Measurements from ENCODE around the gene PPP6R2.

DNA sequence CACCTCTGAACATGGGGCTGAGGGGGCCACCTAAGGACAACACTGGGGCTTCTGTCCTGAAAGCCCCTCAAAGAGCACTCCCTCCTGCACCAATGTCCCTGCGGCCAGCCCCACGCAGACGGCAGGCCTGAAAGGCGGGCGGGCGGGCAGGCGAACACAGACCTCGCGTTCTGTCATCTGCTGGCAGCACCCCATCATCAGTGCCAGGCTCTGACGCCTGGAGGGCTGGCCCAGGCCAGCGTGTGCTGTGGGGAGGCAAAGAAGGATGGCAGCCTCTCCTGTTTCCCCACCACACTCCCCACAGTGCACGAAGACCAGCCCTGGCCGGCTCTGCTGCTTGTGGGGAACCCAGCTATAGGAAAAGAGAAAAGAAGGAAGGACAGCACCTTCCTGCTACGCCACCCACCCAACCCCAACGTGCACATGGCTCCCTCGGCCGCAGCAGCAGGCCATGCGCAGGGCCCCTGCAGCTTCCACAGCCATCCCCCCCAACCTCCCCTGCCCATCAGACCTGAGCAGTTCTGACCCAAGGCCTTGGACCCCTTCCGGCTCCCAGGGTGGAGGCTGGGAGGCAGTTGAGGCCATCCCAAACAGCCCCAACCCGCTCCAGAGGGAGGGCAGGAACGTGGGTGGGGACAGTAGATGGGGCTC, 128.2 kb downstream of the PPP6R2 start:
- TF ChIP-seq, protein P1, sequence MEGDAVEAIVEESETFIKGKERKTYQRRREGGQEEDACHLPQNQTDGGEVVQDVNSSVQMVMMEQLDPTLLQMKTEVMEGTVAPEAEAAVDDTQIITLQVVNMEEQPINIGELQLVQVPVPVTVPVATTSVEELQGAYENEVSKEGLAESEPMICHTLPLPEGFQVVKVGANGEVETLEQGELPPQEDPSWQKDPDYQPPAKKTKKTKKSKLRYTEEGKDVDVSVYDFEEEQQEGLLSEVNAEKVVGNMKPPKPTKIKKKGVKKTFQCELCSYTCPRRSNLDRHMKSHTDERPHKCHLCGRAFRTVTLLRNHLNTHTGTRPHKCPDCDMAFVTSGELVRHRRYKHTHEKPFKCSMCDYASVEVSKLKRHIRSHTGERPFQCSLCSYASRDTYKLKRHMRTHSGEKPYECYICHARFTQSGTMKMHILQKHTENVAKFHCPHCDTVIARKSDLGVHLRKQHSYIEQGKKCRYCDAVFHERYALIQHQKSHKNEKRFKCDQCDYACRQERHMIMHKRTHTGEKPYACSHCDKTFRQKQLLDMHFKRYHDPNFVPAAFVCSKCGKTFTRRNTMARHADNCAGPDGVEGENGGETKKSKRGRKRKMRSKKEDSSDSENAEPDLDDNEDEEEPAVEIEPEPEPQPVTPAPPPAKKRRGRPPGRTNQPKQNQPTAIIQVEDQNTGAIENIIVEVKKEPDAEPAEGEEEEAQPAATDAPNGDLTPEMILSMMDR (IDR thresholded peaks at IDR 0.05): no peak
- no peak for TF ChIP-seq GTF2I (CRISPR knock-in tag; conservative IDR thresholded peaks at IDR 0.05)
- TF ChIP-seq, protein P2, sequence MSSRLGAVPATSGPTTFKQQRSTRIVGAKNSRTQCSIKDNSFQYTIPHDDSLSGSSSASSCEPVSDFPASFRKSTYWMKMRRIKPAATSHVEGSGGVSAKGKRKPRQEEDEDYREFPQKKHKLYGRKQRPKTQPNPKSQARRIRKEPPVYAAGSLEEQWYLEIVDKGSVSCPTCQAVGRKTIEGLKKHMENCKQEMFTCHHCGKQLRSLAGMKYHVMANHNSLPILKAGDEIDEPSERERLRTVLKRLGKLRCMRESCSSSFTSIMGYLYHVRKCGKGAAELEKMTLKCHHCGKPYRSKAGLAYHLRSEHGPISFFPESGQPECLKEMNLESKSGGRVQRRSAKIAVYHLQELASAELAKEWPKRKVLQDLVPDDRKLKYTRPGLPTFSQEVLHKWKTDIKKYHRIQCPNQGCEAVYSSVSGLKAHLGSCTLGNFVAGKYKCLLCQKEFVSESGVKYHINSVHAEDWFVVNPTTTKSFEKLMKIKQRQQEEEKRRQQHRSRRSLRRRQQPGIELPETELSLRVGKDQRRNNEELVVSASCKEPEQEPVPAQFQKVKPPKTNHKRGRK (CRISPR knock-in tag; IDR thresholded peaks at IDR 0.05; ENCODE audit: borderline replicate concordance): no peak
- TF ChIP-seq, protein P3, sequence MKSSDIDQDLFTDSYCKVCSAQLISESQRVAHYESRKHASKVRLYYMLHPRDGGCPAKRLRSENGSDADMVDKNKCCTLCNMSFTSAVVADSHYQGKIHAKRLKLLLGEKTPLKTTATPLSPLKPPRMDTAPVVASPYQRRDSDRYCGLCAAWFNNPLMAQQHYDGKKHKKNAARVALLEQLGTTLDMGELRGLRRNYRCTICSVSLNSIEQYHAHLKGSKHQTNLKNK (CRISPR knock-in tag; IDR thresholded peaks at IDR 0.05): no peak
- no peak for TF ChIP-seq NFYB (CRISPR knock-in tag; conservative IDR thresholded peaks at IDR 0.05; ENCODE audit: low read depth)
- TF ChIP-seq, protein P4, sequence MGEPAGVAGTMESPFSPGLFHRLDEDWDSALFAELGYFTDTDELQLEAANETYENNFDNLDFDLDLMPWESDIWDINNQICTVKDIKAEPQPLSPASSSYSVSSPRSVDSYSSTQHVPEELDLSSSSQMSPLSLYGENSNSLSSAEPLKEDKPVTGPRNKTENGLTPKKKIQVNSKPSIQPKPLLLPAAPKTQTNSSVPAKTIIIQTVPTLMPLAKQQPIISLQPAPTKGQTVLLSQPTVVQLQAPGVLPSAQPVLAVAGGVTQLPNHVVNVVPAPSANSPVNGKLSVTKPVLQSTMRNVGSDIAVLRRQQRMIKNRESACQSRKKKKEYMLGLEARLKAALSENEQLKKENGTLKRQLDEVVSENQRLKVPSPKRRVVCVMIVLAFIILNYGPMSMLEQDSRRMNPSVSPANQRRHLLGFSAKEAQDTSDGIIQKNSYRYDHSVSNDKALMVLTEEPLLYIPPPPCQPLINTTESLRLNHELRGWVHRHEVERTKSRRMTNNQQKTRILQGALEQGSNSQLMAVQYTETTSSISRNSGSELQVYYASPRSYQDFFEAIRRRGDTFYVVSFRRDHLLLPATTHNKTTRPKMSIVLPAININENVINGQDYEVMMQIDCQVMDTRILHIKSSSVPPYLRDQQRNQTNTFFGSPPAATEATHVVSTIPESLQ (CRISPR knock-in tag; IDR thresholded peaks at IDR 0.05): no peak
- TF ChIP-seq, protein P5, sequence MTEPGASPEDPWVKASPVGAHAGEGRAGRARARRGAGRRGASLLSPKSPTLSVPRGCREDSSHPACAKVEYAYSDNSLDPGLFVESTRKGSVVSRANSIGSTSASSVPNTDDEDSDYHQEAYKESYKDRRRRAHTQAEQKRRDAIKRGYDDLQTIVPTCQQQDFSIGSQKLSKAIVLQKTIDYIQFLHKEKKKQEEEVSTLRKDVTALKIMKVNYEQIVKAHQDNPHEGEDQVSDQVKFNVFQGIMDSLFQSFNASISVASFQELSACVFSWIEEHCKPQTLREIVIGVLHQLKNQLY (CRISPR knock-in tag; IDR thresholded peaks at IDR 0.05): no peak
- TF ChIP-seq, protein P6, sequence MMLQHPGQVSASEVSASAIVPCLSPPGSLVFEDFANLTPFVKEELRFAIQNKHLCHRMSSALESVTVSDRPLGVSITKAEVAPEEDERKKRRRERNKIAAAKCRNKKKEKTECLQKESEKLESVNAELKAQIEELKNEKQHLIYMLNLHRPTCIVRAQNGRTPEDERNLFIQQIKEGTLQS (CRISPR knock-in tag; conservative IDR thresholded peaks at IDR 0.05): no peak
- no peak for TF ChIP-seq TEAD1 (CRISPR knock-in tag; IDR thresholded peaks at IDR 0.05)
- TF ChIP-seq CBFB (CRISPR knock-in tag; IDR thresholded peaks at IDR 0.05; ENCODE audit: low read depth): no peak
- TF ChIP-seq, protein P7, sequence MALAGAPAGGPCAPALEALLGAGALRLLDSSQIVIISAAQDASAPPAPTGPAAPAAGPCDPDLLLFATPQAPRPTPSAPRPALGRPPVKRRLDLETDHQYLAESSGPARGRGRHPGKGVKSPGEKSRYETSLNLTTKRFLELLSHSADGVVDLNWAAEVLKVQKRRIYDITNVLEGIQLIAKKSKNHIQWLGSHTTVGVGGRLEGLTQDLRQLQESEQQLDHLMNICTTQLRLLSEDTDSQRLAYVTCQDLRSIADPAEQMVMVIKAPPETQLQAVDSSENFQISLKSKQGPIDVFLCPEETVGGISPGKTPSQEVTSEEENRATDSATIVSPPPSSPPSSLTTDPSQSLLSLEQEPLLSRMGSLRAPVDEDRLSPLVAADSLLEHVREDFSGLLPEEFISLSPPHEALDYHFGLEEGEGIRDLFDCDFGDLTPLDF (CRISPR knock-in tag; IDR thresholded peaks at IDR 0.05): no peak
- TF ChIP-seq, protein P8, sequence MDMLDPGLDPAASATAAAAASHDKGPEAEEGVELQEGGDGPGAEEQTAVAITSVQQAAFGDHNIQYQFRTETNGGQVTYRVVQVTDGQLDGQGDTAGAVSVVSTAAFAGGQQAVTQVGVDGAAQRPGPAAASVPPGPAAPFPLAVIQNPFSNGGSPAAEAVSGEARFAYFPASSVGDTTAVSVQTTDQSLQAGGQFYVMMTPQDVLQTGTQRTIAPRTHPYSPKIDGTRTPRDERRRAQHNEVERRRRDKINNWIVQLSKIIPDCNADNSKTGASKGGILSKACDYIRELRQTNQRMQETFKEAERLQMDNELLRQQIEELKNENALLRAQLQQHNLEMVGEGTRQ (CRISPR knock-in tag; IDR thresholded peaks at IDR 0.05): no peak
- TF ChIP-seq, protein P9, sequence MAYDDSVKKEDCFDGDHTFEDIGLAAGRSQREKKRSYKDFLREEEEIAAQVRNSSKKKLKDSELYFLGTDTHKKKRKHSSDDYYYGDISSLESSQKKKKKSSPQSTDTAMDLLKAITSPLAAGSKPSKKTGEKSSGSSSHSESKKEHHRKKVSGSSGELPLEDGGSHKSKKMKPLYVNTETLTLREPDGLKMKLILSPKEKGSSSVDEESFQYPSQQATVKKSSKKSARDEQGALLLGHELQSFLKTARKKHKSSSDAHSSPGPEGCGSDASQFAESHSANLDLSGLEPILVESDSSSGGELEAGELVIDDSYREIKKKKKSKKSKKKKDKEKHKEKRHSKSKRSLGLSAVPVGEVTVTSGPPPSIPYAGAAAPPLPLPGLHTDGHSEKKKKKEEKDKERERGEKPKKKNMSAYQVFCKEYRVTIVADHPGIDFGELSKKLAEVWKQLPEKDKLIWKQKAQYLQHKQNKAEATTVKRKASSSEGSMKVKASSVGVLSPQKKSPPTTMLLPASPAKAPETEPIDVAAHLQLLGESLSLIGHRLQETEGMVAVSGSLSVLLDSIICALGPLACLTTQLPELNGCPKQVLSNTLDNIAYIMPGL (CRISPR knock-in tag; IDR thresholded peaks at IDR 0.05): no peak
- no peak for TF ChIP-seq FOXP1 (CRISPR knock-in tag; IDR thresholded peaks at IDR 0.05; ENCODE audit: borderline replicate concordance)
